HG03460 (cell line): Measurements from ENCODE around the gene SUSD5.
A peak's percentile ranks its signal among the peaks of the same experiment; 100 is the strongest.

Source experiments
- ATAC-seq: cut with Tn5 transposase; IDR thresholded peaks from one replicate; pipeline ENCODE4 v1.9.1; 2021; ENCODE audit not compliant: unreplicated experiment

Gene SUSD5

GRCh38 chr3:33153782-33154181, 64.8 kb downstream of the SUSD5 start:
- no peak for ATAC-seq

GRCh38 chr3:33152363-33153360, 65.9 kb downstream of the SUSD5 start:
- ATAC-seq = no peak

- no peak for ATAC-seq
These were observed 69.3 kb downstream of the SUSD5 start for GRCh38 chr3:33149342-33149741.

GRCh38 chr3:33146791-33147445, 71.7 kb downstream of the SUSD5 start:
- no peak for ATAC-seq

GRCh38 chr3:33145901-33146580, 72.6 kb downstream of the SUSD5 start:
- ATAC-seq = no peak

GRCh38 chr3:33145221-33145900, 73.2 kb downstream of the SUSD5 start:
- no peak for ATAC-seq

- ATAC-seq = no peak
These were observed 74.2 kb downstream of the SUSD5 start for GRCh38 chr3:33144433-33144832.

- ATAC-seq = no peak
These were observed 77.6 kb downstream of the SUSD5 start for GRCh38 chr3:33141006-33141405.

GRCh38 chr3:33139996-33140395, 78.6 kb downstream of the SUSD5 start:
- ATAC-seq = no peak

GRCh38 chr3:33139006-33139623, 79.5 kb downstream of the SUSD5 start:
- ATAC-seq = peak; percentile 71

- ATAC-seq = no peak
These were observed 80.9 kb downstream of the SUSD5 start for GRCh38 chr3:33137691-33138090.

GRCh38 chr3:33134026-33134625, 84.5 kb downstream of the SUSD5 start:
- ATAC-seq = no peak

- peak; percentile 12 for ATAC-seq
These were observed 86.6 kb downstream of the SUSD5 start for GRCh38 chr3:33132019-33132360.

GRCh38 chr3:33131331-33132018, 87.1 kb downstream of the SUSD5 start:
- ATAC-seq = peak; percentile 70

- ATAC-seq = no peak
These were observed 88.5 kb downstream of the SUSD5 start for GRCh38 chr3:33130144-33130543.

GRCh38 chr3:33128706-33129105, 89.9 kb downstream of the SUSD5 start:
- no peak for ATAC-seq

- ATAC-seq = no peak
These were observed 92.8 kb downstream of the SUSD5 start for GRCh38 chr3:33125840-33126239.

- ATAC-seq = no peak
These were observed 94.0 kb downstream of the SUSD5 start for GRCh38 chr3:33124638-33125037.

GRCh38 chr3:33122991-33123390, 95.6 kb downstream of the SUSD5 start:
- no peak for ATAC-seq

- no peak for ATAC-seq
These were observed 98.7 kb downstream of the SUSD5 start for GRCh38 chr3:33119891-33120290.
